Measurements from ENCODE around the gene ANO9. TPM values are rescaled to one million over a fixed set of nuclear protein-coding genes. Genes with fewer than 3 reads are reported as not detected.
"Not testable (repeated sequence)": the region's sequence is repeated elsewhere in the genome, so short reads cannot be mapped to it uniquely, and the experiment has no call there.

ANO9 gene
- total RNA-seq, 2 donors from 2014 or later = 15.6 to 26.4 TPM

GRCh38 chr11:428295-428694 is 13.5 kb downstream of the ANO9 start:
- no peaks in the 10 kb centered on the region for H3K27me3 ChIP-seq
- no peaks in the 10 kb centered on the region for H3K9me3 ChIP-seq
- no peaks in the 10 kb centered on the region for H3K4me1 ChIP-seq
- WGBS, 2 donors = 92 to 96% methylated on average over 14 to 18 of the region's 24 CpGs
- no peak overlapping the region for H3K4me3 ChIP-seq
- H3K27ac ChIP-seq = no peak overlapping the region
- intact Hi-C loops (cut with DNase I) = no loop called here
- DNase-seq (no peak), ATAC-seq (no peak)
- TF ChIP-seq CTCF (IDR thresholded peaks at IDR 0.05) (no peak), POLR2A (IDR thresholded peaks at IDR 0.05) (no peak)
- no peaks in the 10 kb centered on the region for H3K36me3 ChIP-seq (replicated peaks in 1 of 2; ENCODE audit: insufficient read depth in 1 of 2, low read depth in 2 of 2)

DNA sequence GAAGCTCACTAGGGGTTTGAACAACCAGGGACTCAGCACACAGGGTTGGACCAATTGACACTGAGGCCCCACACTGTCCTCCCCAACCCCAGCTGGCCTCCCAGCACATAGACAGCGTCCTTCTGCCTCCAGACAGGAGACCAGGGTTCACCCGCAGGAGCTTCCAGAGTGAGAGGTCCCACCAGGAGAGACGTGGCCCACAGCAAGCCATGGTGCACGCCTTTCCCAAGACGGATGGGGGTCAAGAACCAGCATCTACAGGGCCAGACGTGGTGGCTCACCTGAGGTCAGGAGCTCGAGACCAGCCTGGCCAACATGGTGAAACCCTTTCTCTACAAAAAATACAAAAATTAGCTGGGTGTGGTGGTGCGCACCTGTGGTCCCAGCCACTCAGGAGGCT is 15.0 kb downstream of the ANO9 start:
- no peaks in the 10 kb centered on the region for H3K36me3 ChIP-seq (replicated peaks in 1 of 2; ENCODE audit: insufficient read depth in 1 of 2, low read depth in 2 of 2)

GRCh38 chr11:425301-425700 is 16.5 kb downstream of the ANO9 start:
- no peak overlapping the region for H3K4me3 ChIP-seq
- H3K27me3 ChIP-seq = no peaks in the 10 kb centered on the region
- H3K36me3 ChIP-seq (replicated peaks in 1 of 2; ENCODE audit: insufficient read depth in 1 of 2, low read depth in 2 of 2) = no peaks in the 10 kb centered on the region
- ATAC-seq (no peak), DNase-seq (no peak)
- no peaks in the 10 kb centered on the region for H3K4me1 ChIP-seq
- WGBS, 2 donors = 81 to 93% methylated on average over 4 of the region's 4 CpGs
- H3K27ac ChIP-seq = no peak overlapping the region
- no peak for TF ChIP-seq POLR2A (IDR thresholded peaks at IDR 0.05)
- no peak for TF ChIP-seq CTCF (IDR thresholded peaks at IDR 0.05)
- intact Hi-C loops (cut with DNase I) = no loop called here
- H3K9me3 ChIP-seq = no peaks in the 10 kb centered on the region

More for the DNA sequence above, 15.0 kb downstream of the ANO9 start:
- no peak for ATAC-seq
- no peak overlapping the region for H3K27ac ChIP-seq
- no peaks in the 10 kb centered on the region for H3K27me3 ChIP-seq
- 92 to 100% methylated on average over 2 to 8 of the region's 8 CpGs for WGBS, 2 donors
- no peak for TF ChIP-seq CTCF (IDR thresholded peaks at IDR 0.05)
- no peak for TF ChIP-seq POLR2A (IDR thresholded peaks at IDR 0.05)
- no peak for DNase-seq
- intact Hi-C loops (cut with DNase I) = no loop called here
- no peaks in the 10 kb centered on the region for H3K9me3 ChIP-seq
- no peak overlapping the region for H3K4me3 ChIP-seq
- no peaks in the 10 kb centered on the region for H3K4me1 ChIP-seq

DNA sequence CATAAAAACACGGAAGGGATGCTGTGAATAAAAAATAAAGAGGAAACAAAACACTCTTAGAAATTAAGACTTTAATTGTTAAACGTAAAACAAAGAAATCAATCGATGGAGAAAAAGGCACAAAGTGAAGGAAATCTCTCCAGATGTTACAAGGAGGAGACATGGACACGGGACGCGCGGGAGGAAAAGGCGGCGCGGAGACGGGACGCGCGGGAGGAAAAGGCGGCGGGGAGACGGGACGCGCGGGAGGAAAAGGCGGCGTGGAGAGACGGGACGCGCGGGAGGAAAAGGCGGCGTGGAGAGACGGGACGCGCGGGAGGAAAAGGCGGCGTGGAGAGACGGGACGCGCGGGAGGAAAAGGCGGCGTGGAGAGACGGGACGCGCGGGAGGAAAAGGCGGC is 17.0 kb downstream of the ANO9 start:
- H3K9me3 ChIP-seq; H3K4me1 ChIP-seq; DNase-seq; intact Hi-C loops (cut with DNase I); H3K36me3 ChIP-seq (replicated peaks in 1 of 2; ENCODE audit: insufficient read depth in 1 of 2, low read depth in 2 of 2); H3K27ac ChIP-seq; H3K4me3 ChIP-seq; ATAC-seq; H3K27me3 ChIP-seq: not testable (repeated sequence)
- 68 to 71% methylated on average over 24 to 33 of the region's 45 CpGs for WGBS, 2 donors

- intact Hi-C loops (cut with DNase I) = no loop called here
- no peak overlapping the region for H3K27ac ChIP-seq
- WGBS, 2 donors = 81 to 87% methylated on average over 4 of the region's 4 CpGs
Observed at GRCh38 chr11:424232-424631, 17.6 kb downstream of the ANO9 start.

More at GRCh38 chr11:424232-424631, 17.6 kb downstream of the ANO9 start:
- TF ChIP-seq CTCF (IDR thresholded peaks at IDR 0.05) (no peak), POLR2A (IDR thresholded peaks at IDR 0.05) (no peak)
- no peaks in the 10 kb centered on the region for H3K27me3 ChIP-seq
- H3K9me3 ChIP-seq = no peaks in the 10 kb centered on the region
- H3K4me1 ChIP-seq = no peaks in the 10 kb centered on the region
- H3K4me3 ChIP-seq = no peak overlapping the region
- ATAC-seq (no peak), DNase-seq (no peak)
- no peaks in the 10 kb centered on the region for H3K36me3 ChIP-seq (replicated peaks in 1 of 2; ENCODE audit: insufficient read depth in 1 of 2, low read depth in 2 of 2)
